HG02973 (cell line): Measurements from ENCODE around the gene ANTKMT.
A peak's percentile ranks its signal among the peaks of the same experiment; 100 is the strongest.

Experiments used
- ATAC-seq: cut with Tn5 transposase; IDR thresholded peaks from one replicate; pipeline ENCODE4 v1.9.1; 2021; ENCODE audit warnings: moderate library complexity; ENCODE audit not compliant: unreplicated experiment

ANTKMT gene, protein sequence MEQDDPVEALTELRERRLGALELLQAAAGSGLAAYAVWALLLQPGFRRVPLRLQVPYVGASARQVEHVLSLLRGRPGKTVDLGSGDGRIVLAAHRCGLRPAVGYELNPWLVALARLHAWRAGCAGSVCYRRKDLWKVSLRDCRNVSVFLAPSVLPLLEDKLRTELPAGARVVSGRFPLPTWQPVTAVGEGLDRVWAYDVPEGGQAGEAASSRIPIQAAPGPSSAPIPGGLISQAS

DNA sequence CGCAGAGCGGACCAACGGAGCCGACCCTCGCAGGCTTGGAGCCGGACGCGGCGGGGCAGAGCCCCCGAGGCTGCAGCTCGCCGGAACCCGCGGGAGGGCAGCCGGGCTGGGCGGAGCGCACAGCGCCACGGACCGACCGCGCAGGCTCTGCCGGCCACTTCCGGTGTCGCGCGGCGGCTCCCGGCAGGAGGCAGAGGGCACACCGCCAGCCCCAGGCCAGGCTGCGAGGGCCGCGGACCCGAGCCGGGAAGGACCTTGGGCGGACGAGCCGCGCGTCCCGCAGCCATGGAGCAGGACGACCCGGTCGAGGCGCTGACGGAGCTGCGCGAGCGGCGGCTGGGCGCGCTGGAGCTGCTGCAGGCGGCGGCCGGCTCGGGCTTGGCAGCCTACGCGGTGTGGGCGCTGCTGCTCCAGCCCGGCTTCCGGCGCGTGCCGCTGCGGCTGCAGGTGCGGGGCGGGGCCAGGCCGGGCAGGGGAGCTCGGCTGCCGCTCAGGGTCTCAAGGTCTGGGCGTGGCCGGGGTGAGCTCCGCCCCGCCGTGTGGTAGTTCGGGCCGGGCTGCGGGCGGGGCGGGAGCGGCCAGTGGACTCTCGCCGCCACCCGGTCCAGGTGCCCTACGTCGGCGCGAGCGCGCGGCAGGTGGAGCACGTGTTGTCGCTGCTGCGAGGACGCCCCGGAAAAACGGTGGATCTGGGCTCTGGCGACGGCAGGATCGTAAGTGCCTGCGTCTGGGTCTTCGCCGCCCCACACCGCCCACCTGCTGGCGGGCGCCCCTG lies at the start of gene ANTKMT:
ANTKMT (plus strand) TSS at position 157 of the 775 bp plus-strand sequence; CDS start at position 286, 129 bp downstream.
- ATAC-seq = peak; percentile 53

DNA sequence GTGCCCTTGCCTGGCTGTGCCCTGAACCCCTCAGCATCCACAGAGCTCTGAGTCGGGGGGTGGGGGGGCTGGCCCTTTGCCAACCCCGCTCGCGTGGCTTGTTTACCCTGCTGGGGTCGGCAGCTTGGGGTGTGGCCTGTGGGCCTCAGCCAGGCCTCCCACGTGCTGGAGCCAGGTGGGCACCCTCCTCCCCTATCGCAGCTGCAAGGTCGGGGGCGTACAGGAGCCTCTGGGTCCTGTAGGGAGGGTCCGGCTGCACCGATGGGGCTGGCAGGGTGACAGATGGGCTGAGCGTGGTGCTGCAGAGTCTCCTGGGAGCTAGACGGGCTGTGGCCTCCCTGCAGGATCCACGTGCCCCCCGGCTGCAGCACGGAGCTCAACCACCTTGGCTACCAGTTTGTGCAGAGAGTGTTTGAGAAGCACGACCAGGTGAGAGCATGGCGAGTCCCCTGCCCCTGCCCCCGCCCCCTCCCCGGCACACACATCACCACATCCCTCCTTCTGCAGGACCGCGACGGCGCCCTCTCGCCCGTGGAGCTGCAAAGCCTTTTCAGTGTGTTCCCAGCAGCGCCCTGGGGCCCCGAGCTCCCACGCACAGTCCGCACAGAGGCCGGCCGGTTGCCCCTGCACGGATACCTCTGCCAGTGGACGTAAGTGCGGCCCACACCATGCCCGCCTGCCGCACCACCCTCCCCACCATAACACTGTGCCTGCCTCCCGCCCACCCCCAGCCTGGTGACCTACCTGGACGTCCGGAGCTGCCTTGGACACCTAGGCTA lies 49.4 kb upstream of the ANTKMT start:
- ATAC-seq = no peak

DNA sequence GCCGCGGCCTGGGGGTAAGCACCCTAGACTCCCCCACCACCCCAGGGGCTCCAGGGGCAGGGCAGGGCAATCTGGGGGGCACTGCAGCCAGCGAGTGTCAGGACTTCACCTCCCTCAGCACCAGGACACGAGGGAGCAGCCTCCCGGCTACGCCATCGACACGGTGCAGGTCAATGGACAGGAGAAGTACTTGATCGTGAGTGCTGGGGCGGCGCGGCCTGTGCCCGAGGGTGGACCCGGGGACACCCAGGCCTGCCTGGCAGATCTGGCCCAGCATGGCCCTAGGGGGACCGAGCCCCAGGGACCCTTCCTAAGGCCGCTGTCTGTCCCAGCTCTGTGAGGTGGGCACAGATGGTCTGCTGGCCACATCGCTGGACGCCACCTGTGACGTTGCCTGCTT lies 48.6 kb upstream of the ANTKMT start:
- ATAC-seq = no peak

DNA sequence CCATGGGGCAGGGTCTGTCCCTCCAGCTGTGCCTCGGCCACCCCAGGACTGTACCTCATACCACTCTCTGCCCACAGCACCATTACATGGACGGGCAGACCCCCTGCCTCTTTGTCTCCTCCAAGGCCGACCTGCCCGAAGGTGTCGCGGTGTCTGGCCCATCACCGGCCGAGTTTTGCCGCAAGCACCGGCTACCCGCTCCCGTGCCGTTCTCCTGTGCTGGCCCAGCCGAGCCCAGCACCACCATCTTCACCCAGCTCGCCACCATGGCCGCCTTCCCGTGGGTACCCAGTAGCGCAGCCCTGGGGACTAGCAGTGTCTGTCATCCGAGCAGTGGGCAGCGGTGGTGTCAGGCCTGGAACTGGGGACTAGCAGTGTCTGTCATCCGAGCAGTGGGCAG lies 48.1 kb upstream of the ANTKMT start:
- ATAC-seq = no peak

DNA sequence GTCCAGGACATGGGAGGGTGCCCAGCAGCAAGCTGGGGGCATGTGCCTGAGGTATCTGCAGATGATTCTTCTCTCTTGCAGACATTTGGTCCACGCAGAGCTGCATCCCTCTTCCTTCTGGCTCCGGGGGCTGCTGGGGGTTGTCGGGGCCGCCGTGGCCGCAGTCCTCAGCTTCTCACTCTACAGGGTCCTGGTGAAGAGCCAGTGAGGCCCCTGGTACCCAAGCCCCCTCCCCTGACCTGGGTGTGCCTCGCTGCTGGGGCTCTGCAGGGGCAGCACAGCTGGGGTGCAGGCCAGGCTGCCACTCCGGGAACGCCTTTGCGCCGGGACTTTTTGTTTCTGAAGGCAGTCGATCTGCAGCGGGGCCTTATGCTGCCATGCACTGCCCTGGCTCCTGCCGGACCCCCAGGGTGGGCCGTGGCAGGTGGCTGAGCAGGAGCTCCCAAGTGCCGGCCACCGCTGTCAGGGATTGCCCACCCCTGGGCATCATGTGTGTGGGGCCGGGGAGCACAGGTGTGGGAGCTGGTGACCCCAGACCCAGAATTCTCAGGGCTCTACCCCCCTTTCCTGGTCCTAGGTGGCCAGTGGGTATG lies 47.5 kb upstream of the ANTKMT start:
- ATAC-seq = no peak

DNA sequence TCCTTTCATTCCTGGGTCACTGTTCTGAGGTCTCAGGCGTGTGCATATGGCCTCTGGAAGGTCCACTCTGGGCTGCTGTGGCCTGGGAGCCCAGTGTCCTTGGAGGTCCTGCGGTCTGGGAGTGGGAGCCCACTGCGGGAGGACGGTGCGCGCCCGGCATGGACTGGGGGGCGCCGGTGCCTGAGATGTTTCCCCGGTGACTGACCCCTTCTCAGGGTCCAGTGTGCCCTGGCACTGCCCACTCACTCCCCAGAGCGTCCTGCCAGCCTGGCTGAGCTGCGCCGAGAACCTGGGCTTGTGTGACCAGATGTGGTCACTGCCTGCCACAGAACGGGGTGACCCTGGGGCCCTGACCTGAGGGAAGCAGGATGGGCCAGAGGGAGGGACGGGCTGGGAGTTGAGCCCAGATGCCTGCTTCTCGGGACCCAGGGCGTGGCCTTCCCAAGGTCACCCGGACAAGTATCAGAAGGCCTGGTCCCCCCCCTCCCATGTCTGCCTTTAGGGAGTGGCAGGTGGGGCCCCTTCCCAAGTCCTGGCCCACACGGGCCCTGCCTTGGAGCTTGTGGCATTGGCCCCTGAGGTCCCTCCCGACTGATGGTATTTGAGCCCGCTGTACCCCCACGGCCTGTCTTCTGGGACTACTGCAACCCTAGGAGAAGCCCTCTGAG lies 46.6 kb upstream of the ANTKMT start:
- no peak for ATAC-seq

DNA sequence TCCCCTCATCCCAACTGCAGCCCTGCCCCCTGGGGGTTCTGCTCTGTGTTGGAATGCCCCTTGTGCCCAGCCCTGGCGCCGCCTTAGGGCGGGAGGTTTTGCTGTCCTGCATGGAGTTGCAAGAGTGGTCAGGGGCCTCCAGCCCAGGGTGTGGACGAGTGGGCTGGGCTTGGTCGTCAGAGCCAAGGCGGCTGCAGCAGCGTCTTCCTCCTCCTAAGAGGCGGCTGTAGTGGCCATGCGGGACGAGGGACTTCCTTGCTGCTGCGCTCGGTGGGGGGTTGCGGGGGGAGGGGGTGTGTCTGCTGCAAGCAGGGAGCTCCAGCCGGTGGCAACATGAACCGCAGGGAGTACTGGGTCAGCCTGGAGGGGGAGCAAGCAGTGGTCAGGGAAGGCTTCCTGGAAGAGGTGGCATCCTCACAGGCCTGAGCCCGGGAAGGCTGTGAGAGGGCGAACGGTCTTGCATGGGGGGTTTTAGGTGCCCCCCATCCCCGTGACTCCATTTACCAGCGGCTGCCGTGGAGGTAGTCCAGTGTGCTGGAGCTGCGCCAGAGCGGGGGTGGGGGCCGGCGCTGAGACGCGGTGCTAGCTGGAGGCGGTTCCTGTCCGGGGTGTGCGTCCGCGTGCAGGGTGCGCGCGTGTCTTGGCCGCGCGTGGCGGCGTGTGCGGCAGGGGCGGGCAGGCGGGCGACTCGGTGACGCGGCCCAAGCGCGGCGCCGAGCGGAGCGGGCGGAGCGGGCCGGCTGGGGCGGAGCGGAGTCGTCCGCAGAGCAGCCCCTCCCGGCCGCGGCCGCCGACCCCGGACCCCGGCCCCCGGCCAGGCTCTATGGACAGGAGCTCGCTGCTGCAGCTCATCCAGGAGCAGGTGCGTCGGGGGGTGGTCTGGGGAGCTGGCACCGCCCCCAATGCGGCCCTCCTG lies 45.7 kb upstream of the ANTKMT start, which contains the start of gene RHBDL1:
RHBDL1 (plus strand) TSS at position 704 of the 916 bp plus-strand sequence; CDS start at position 824, 120 bp downstream.
- no peak for ATAC-seq

DNA sequence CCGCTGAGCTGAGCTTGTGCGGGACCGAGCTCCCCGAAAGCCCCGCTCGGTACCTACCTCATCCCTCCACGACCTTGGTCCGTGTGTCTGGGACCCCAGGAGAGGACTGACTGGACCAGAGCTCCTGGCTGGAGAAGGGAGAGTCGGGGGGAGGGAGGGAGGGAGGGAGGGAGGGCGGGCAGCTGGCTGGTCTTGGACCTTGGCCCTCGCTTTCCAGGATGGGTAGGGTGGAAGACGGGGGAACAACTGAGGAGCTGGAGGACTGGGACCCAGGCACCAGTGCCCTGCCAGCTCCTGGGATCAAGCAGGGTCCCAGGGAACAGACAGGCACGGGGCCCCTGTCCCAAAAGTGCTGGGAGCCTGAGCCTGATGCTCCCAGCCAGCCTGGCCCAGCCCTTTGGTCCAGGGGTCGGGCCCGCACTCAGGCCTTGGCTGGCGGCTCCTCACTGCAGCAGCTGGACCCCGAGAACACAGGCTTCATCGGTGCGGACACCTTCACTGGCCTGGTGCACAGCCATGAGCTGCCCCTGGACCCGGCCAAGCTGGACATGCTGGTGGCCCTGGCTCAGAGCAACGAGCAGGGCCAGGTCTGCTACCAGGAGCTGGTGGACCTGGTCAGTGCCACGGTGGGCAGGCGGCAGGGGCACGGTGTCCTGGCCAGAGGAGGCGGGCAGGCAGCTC lies 44.9 kb upstream of the ANTKMT start:
- no peak for ATAC-seq

DNA sequence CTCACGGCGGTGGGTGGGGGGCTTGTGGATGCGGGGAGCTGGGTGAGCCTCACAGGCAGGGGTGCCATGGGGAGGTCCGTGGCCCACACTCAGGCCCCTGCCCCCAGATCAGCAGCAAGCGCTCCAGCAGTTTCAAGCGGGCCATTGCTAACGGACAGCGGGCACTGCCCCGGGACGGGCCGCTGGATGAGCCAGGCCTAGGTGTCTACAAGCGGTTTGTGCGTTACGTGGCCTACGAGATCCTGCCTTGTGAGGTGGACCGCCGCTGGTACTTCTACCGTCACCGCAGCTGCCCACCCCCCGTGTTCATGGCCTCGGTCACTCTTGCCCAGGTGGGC lies 44.4 kb upstream of the ANTKMT start:
- no peak for ATAC-seq

DNA sequence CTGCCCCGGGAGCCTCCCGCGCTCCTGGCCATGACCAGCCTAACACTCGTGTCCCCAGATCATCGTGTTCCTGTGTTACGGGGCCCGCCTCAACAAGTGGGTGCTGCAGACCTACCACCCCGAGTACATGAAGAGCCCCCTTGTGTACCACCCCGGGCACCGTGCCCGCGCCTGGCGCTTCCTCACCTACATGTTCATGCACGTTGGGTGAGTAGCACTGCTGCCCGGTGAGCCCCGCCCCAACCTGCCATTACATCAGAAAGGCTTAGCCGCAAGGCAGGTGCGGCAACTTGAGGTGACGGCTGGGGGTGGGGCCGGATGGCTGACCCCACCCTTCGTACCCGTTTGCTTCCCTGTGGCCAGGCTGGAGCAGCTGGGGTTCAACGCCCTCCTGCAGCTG lies 44.0 kb upstream of the ANTKMT start:
- no peak for ATAC-seq

DNA sequence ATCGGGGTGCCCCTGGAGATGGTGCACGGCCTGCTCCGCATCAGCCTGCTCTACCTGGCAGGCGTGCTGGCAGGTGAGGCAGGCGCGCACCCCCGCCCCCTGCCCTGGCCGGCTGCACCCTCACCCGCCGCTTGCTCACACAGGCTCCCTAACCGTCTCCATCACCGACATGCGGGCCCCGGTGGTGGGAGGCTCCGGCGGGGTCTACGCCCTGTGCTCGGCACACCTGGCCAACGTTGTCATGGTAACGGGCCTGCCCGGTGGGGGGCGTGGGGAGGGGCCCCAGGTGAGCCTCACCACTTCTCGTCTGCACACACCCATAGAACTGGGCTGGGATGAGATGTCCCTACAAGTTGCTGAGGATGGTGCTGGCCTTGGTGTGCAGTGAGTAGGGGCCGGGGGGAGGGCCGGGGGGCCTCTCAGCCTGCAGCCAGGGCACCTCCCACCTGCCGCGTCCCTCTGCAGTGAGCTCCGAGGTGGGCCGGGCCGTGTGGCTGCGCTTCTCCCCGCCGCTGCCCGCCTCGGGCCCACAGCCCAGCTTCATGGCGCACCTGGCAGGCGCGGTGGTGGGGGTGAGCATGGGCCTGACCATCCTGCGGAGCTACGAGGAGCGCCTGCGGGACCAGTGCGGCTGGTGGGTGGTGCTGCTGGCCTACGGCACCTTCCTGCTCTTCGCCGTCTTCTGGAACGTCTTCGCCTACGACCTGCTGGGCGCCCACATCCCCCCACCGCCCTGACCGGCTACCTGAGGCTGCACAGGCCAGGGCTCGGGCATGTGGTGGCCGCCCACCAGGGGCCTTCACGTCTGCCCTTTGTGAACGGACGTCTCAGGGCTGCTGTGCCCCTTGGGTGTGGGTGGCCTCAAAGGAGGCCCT lies 43.4 kb upstream of the ANTKMT start:
- ATAC-seq = no peak

DNA sequence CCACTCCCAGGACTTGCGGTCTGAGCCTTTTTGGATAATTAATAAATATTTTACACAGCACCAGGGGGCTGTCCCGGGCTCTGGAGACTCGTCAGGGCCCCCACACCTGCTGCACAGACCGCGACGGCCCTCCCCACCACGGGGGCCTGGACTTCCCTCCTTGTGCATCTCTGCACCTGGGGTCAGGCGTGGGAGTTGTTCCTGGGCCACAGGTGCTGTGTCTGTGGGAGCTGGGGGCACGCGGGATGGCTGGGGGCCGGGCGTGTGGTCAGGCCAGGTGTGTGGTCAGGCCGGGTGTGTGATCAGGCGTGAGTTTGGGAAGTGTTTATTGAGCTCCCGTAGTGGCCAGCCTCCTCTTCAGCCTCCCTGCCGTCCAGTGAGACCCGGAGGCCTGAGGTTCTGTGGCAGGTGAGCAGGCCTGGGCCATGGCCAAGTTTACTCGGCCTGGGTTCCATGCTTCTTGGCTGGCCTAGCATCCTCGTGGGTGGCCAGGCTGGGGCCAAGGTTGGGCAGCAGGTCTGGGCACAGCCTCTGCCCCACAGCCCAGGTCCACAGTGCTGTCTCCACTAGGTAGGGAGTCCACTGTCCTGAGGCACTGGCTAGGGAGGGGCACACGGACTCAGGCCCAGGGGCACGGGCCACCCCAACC lies 42.6 kb upstream of the ANTKMT start:
- ATAC-seq = no peak

DNA sequence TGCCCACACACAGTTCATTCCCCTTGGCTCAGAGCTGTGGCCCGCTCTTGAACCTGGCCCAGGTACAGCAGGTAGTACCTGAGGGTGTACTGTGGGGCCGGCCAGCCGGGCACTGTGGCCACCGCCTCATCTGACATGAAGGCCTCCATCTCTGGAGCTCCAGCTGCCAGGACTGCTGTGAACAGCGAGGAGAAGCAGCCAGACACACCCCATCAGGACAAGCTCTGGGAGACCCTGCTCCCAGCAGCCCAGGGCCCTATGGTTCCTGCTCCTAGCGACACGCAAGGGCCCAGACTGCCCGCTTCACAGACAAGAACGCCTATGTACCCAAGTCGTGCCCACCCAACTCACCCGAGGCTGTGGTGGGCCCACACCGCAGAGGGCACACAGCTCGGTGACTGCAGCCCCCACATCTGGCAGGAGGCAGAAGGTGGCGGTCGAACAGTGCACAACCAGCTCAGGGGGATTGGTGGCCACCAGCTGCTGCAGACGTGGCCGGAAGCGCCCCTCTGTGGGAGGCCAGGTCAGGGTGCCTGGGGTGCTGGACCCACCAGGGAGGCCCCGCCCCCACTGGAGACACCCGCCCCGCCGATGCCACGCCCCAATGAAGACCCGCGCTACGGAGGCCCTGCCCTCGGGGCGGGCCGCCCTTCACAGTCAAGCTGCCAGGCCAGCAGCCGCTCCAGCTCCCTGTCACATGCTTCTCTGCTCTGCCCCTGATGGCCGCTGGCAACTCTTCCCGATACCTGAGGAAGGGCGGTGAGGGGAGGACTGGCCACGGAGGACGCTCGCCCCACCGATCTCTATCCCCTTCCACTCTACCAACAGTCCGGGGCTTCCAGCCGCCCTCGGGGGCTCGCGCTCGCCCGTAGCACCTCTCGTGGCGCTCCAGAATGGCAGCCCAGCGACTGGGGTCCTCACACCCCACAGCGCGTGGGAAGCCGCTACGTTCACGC lies 41.8 kb upstream of the ANTKMT start:
- ATAC-seq = no peak

DNA sequence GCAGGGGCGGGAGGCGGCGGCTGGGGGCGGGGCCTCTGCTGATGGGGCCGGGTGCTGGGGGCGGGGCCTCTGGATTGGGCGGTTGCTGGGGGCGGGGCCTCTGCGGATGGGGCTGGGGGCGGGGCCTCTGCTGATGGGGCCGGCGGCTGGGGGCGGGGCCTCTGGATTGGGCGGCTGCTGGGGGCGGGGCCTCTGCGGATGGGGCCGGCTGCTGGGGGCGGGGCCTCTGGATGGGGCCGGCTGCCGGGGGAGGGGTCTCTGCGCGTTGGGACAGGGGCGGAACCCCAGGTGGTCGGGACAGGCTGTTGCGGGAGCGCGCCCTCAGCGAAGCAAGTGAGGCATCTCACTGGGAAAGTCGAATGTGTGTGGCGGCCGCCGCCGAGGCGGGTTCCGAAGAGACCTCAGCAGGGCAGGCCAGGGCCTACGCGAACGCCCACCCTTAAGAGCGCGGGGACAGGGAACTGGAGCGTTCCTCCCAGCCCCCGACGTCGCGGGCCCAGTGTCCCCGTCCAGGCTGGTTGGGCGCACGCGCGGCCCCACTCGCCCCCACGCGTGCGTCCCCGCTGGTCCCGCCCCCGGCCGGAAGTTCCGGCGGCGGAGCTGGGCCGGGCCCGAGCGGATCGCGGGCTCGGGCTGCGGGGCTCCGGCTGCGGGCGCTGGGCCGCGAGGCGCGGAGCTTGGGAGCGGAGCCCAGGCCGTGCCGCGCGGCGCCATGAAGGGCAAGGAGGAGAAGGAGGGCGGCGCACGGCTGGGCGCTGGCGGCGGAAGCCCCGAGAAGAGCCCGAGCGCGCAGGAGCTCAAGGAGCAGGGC lies 40.9 kb upstream of the ANTKMT start, which contains the start of gene STUB1:
STUB1 (plus strand) TSS at position 597 of the 811 bp plus-strand sequence; CDS start at position 713, 116 bp downstream.
- ATAC-seq = no peak

DNA sequence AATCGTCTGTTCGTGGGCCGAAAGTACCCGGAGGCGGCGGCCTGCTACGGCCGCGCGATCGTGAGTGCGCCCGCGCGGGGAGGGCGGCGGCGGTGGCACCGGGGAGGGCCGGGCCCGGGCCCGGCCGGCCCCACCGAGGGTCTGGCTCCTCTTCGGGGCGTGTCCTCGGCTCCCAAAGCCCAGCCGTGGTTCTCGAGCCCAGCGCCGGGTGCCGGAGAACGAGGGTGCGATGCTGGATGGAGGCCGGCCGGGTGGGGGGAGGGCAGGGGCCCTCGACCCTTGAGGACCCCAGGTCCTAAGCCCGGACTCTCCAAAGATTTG lies 40.4 kb upstream of the ANTKMT start:
- ATAC-seq = no peak
